Left lung (tissue), 10 donors: Measurements from ENCODE around the gene CTNND2. TPM values are rescaled to one million over a fixed set of nuclear protein-coding genes. Genes with fewer than 3 reads are reported as not detected.

Experiments
- ATAC-seq: fragments of 200-7000 bp; cut with Tn5 transposase; one replicate; pipeline ENCODE4 v1.9.1; 2020; ENCODE audit warnings: moderate library complexity
- DNase-seq, 4 donors: peaks; one replicate each; pipeline ENCODE4 v3.0.0-alpha.2; 2013 to 2020
- H3K27ac ChIP-seq, 2 donors: fragments of 200-600 bp; sonication (generic) in 1 of 2; one replicate each; pipeline versions ENCODE4 v1.5.0 to v1.8.0; 2020 to 2021
- H3K27me3 ChIP-seq, 2 donors: fragments of 200-600 bp; sonication (generic) in 1 of 2; one replicate each; pipeline versions ENCODE4 v1.5.0 to v1.8.0; 2020 to 2021
- H3K36me3 ChIP-seq, 2 donors: fragments of 200-600 bp; sonication (generic) in 1 of 2; one replicate each; pipeline versions ENCODE4 v1.5.0 to v1.8.0; 2020 to 2021
- H3K4me1 ChIP-seq, 2 donors: fragments of 200-600 bp; one replicate each; pipeline ENCODE4 v1.8.0; 2021
- H3K4me3 ChIP-seq, 2 donors: fragments of 200-600 bp; sonication (generic) in 1 of 2; one replicate each; pipeline versions ENCODE4 v1.5.0 to v1.8.0; 2020 to 2021; ENCODE audit warnings: mild to moderate bottlenecking in 1 of 2
- H3K9me3 ChIP-seq, 2 donors: fragments of 200-600 bp; sonication (generic) in 1 of 2; one replicate each; pipeline versions ENCODE4 v1.5.0 to v1.8.0; 2020 to 2021
- CTCF ChIP-seq, 2 donors: fragments of 200-600 bp; sonication (generic) in 1 of 2; IDR thresholded peaks; one replicate each; pipeline versions ENCODE4 v1.5.0 to v1.8.0; 2021; ENCODE audit warnings: antibody characterized with exemption in 2 of 2
- intact Hi-C, 2 donors: fragments of 100-400 bp; cut with DNase I; formaldehyde crosslinking; loops; one replicate each; pipeline versions ENCODE4 v1.11.2 to v1.14.2; 2022
- polyA plus RNA-seq, 6 donors: library from polyadenylated mRNA; unstranded; fragments of 120-200 nt; gene quantifications; one replicate each; pipeline ENCODE4 v1.2.1, GENCODE V29; 2013; ENCODE audit not compliant: insufficient read length in 6 of 6
- total RNA-seq, 2 donors: library from RNA; stranded (reverse); fragmentation: NEBNext Ultra II Directional; extraction: Animal tissue kit (Norgen Biotek cat#: 25700); gene quantifications; one replicate each; pipeline ENCODE4 v1.2.1, GENCODE V29; 2021
- donor health status: DM: no; HTN: yes; CAD: no.
- donor health status: DM: no; HTN: no; CAD: no.

The CTNND2 gene
- total and polyA plus RNA-seq, 8 donors, result 1.2 to 4.2 (median 2.2) TPM; not detected in 1

GRCh38 chr5:11857391-11857790 is 46.9 kb downstream of the CTNND2 start:
- H3K4me1 ChIP-seq, result no peaks in the 10 kb centered on the region
- intact Hi-C loops, result no loop called here
- no peak for ATAC-seq
- no peaks in the 10 kb centered on the region for H3K27me3 ChIP-seq
- DNase-seq, result no peak
- no peak overlapping the region for H3K4me3 ChIP-seq
- H3K36me3 ChIP-seq, result no peaks in the 10 kb centered on the region
- no peaks in the 10 kb centered on the region for H3K9me3 ChIP-seq
- TF ChIP-seq CTCF (IDR thresholded peaks at IDR 0.05), result no peak
- no peak overlapping the region for H3K27ac ChIP-seq

- ATAC-seq (no peak), DNase-seq (no peak)
- Histone ChIP-seq H3K27ac (no peak overlapping the region), H3K27me3 (no peaks in the 10 kb centered on the region), H3K36me3 (no peaks in the 10 kb centered on the region), H3K9me3 (no peaks in the 10 kb centered on the region), H3K4me3 (no peak overlapping the region), H3K4me1 (no peaks in the 10 kb centered on the region)
- intact Hi-C loops, result no loop called here
- TF ChIP-seq CTCF (IDR thresholded peaks at IDR 0.05), result no peak
These were observed 49.3 kb downstream of the CTNND2 start for GRCh38 chr5:11854936-11855335.

GRCh38 chr5:11853796-11854195 is 50.5 kb downstream of the CTNND2 start:
- Histone ChIP-seq H3K4me3 (no peak overlapping the region), H3K9me3 (no peaks in the 10 kb centered on the region), H3K27ac (no peak overlapping the region), H3K4me1 (no peaks in the 10 kb centered on the region), H3K36me3 (no peaks in the 10 kb centered on the region), H3K27me3 (no peaks in the 10 kb centered on the region)
- ATAC-seq (no peak), DNase-seq (no peak)
- intact Hi-C loops, result no loop called here
- no peak for TF ChIP-seq CTCF (IDR thresholded peaks at IDR 0.05)

- Histone ChIP-seq H3K9me3 (no peaks in the 10 kb centered on the region), H3K36me3 (no peaks in the 10 kb centered on the region), H3K4me1 (no peaks in the 10 kb centered on the region), H3K27me3 (no peaks in the 10 kb centered on the region), H3K4me3 (no peak overlapping the region), H3K27ac (no peak overlapping the region)
- intact Hi-C loops, result no loop called here
- TF ChIP-seq CTCF (IDR thresholded peaks at IDR 0.05), result no peak
- DNase-seq (no peak), ATAC-seq (no peak)
These were observed 51.1 kb downstream of the CTNND2 start for GRCh38 chr5:11853140-11853539.

- Histone ChIP-seq H3K27me3 (no peaks in the 10 kb centered on the region), H3K27ac (no peak overlapping the region), H3K36me3 (no peaks in the 10 kb centered on the region), H3K9me3 (no peaks in the 10 kb centered on the region), H3K4me1 (no peaks in the 10 kb centered on the region), H3K4me3 (no peak overlapping the region)
- ATAC-seq, result no peak
- DNase-seq, result no peak
- TF ChIP-seq CTCF (IDR thresholded peaks at IDR 0.05), result no peak
- intact Hi-C loops, result no loop called here
These were observed 51.5 kb downstream of the CTNND2 start for GRCh38 chr5:11852717-11853087.
